HG03280 (cell line): ENCODE data around the gene RAP1B.

Experiments used
- ATAC-seq: cut with Tn5 transposase; IDR thresholded peaks from one replicate; pipeline ENCODE4 v1.9.1; 2021; ENCODE audit warnings: mild to moderate bottlenecking, moderate library complexity; ENCODE audit not compliant: unreplicated experiment

RAP1B gene

DNA sequence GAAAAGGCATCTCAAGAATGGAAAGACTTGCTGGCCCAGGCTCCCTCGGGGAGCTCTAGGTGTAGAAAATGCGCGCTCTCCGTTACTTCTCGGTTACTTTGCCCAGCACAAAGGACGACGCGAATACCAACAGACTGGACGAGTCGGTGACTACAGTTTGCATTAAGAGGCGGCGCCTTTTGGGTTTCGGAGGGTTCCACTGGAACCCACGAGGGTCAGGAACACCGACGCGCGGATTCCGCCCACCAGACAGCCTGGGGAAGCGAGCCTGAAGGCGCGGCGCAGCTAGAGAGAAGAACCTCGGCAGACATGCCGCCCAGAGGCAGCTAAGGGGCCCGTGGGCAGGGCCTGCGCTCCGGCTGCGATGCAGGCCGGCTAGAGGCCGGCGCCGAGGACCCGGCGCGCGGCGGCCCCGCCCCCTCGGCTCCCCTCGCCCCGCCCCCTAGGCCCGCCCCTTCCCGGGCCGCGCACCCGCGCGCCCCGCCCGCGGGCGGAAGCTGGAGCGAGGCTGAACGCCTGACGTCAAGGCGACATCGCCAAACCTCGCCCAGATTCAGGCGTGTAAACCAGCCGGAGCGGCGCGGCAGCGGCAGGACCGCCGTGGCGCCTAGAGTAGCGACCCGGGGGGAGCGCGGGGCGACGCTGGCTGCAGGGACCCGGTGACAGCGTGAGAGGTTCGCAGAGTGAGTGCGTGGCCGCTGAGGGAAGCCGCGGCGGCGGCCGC, at the start of gene RAP1B:
Gene RAP1B (plus strand): TSS at position 530 of the 724 bp plus-strand sequence. CDS start 37,826 bp downstream, outside the sequence.
- peak; percentile 85 for ATAC-seq

DNA sequence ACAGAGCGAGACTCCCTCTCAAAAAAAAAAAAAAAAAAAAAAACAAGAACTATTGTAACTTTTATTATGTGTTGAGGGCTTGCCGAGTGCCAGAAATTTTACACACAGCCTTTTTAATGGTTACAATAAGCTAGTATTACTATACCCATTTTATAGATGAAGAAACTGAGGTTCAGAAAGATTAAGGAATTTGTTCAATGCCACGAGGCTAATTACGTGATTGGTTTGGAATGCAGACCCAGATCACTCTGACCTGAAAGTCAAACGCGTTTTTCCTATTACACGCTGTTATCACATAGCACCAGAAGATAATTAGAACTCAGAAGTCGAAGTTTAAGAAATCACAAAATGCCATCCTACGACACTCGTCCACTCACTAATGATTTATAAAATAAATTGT, 48.9 kb upstream of the RAP1B start:
- ATAC-seq: no peak

DNA sequence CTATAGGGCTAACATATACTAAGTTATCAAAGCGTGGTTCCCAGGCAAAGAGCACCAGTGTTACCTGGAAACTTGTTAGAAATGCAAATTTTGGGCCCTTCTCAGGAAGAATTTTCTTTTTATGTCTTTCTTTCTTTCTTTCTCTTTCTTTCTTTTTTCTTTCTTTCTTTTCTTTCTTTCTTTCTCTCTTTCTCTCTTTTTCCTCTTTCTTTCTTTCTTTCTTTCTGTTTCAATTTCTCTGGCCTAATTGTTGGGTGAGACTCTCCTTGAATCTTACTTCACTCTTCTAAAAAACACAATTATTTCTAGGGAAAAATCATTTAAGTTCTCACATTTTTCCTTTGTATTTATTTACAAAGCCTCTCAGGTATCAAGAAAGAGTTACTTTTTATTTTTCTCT, 46.5 kb upstream of the RAP1B start:
- no peak for ATAC-seq

DNA sequence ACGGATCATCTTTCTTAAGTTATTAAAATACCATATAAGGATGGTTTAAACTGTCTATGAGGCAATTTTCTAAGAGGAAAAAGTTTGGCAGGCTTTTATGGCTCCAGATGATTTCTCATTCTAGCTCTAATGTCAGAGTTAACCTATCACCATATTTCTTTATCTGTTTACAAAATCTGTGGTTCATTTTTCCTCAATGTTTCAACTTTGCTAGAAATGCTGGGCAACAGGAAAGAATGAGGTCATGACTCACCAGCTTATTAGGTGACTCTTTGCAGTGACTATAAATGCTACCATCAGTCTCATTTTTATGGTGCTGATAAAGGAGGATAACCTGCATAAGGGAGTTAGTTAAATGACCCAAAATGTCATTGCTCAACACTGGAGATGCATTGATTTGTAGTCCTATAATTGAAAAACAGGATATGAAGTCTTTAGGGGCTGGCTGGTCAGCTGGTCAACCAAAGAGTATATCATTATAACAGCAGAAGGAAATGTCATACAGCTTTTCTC, 45.3 kb upstream of the RAP1B start:
- no peak for ATAC-seq

DNA sequence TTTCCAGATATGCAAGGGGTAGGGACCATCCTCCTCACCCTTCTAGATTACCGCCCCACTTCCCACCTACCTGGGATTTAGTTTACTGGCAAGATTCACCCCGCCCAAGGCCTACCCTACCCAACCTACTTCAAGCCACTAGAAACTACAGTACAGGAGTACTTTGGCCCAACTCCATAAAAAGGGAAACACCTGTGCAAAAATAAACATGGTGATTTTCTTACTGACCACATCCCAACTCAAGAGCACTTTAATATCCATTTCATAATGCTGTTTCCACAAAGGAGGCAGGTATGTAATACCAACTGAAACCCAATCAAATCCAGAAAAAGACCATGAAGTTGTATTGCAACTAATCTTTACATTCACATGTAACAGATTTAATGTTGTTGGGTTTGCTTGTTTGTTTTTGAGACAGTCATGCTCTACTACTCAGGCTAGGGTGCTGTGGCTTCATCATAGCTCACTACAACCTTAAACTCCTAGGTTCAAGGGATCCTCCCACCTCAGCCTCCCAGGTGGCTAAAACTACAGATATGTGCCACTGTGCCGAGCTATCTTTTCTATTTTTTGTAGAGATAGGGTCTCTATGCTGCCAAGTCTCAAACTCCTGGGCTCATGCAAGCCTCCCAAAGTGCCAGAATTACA, 41.7 kb upstream of the RAP1B start:
- no peak for ATAC-seq

DNA sequence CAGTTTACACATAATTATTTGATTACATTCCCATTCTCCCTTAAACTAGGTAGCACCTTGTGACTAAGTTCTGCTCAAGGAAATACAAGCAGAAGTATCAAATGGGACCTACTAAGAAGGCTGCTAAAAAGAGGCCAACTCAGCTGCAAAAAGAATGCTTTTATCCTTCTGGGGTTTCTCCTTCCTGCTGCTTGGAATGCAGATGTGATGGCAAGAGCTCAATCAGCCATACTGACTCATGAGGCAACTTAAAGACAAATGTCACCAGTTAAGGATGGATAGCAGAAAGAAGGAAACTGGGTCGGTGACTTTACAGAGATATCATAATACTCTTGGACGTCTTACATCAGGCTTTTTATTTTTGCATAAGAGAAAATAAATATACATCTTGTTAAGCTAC, 38.0 kb upstream of the RAP1B start:
- no peak for ATAC-seq

DNA sequence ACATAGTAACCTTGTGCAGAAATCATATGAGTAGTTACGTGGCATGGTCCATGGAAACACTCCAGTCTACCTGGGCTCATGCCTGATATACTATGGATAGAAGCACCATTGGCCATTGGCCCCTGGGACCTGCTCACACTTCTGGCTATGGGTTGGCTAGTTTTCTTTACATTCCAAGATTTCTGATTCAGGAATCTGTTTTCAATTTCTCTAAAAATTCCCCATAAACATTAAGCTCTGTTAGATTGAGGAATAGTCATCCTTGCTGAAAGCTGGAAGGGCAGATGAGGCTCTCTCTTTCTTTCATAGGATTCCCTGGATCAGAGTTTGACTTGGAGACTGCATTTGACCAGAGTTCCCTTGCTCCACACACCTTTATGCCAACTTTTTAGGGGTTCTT, 37.3 kb upstream of the RAP1B start:
- no peak for ATAC-seq

DNA sequence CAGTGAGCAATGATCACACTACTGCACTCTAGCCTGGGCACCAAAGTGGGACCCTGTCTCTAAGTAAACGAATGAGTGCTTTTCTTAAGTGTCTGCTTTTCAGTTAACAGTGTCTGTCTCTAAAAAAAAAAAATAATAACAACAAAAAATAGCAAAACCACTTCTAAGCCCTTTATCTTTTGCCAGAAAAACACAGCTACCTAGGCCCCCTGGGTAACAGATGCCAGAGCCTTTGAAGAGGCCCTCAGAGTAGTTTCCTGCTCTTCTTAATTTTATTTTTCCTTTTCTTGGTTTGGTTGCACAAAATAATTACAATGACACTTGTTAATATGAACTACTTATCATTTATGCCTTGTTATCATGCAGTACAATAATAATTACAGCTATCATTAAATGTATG, 32.8 kb upstream of the RAP1B start:
- ATAC-seq: no peak

DNA sequence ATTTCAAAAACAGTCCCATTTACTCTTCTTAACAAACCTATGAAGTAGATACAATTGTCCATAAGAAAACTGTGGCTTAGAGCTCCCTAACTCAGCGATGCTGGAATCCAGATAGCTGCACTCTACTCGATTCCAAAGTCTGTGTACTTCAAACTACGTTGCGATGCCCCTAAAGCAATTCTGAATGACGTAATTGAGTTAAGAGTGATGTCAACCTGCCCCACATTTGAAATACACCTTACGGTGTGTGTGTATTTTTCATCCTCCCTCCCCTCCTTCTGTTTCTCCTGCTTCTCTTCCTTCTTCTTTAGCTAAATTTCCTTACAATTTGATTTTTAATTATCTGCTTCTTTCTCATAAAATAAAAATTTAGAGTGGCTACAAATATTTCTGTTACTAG, 31.9 kb upstream of the RAP1B start:
- no peak for ATAC-seq

DNA sequence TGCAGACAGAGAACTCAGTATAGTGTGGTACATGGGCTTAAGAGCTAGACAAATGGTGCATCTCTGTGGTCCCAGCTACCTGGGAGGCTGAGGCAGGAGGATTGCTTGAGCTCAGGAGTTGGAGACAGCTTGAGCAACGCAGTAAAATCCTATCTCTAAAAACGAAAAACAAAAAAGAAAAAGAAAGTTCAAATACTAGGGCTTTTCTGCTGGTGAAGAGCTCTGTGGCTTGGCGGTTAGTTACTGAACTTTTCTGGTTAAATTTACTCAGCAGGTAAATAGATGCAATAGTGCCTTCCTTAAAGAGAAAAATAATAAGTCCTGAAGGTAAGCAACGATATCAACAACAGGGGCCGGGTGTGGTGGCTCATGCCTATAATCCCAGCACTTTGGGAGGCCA, 31.4 kb upstream of the RAP1B start:
- no peak for ATAC-seq

DNA sequence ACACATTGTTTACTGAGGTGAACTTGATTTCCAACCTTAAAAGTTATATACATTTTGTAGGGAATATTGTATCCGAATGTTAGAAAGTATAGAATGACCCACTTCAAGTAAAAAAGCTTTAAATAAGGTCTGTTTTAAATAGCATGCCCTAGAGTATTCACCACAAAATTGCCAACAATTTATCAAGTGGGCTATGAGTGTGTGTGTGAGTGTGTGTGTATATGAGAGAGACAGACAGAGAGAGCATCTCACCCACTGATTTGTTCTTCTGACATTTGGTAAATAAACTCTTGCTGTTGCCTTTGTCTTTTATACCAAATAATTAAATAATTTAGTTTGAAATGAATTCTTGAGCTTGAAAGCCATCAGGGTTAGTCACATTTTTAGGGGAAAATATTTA, 29.8 kb upstream of the RAP1B start:
- no peak for ATAC-seq

DNA sequence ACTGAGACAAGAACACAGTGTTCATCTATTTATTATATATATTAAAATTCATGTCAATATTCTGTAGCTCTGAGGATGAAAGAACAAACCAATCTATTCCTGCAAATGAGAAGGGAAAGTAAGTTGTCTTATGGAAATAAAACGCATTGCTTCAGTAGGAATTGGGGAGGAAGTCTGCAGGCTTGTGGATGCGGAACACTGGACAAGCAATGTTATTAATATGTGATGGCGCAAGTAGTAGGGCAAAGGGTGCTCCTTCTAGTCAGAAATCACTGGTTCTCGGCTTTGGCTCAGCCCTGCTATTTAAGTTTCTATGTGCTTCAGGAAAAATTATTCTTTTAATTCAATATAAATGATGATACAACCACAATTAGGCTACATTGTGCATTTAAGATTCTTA, 28.8 kb upstream of the RAP1B start:
- no peak for ATAC-seq

DNA sequence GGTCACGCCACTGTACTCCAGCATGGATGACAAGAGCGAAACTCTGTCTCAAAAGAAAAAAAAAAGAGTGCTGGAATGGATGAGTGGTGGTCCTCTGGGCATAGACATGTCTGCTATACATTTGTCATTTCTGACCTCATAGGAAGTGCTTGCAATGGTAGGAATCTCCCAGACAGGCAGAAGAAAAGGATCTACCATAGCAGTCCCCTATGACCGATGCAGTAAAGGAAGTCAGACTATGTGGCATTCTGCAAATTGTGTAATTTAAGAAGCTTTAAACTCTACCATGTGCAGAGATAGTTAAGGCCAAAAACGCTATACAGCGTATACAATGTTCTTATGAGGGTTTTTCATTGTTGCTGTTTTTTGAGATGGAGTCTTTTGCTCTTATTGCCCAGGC, 24.7 kb upstream of the RAP1B start:
- no peak for ATAC-seq

DNA sequence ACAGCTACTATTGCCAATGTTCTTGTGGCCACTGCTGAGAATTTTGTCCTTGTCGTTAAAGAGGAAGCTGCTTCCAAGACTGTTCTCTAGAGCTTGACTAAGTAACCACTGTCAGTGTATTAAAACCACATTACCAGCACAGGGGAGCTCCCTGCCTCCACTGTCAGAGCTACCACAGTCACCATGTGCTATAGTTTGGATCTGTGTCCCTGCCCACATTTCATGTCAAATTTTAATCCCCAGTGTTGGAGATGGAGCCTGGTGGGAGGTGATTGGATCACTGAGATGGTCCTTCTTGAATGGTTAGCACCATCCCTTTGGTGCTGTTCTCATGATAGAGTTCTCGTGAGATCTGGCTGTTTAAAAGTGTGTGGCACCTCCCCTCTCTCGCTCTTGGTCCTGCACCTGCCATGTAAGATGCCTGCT, 23.2 kb upstream of the RAP1B start:
- peak; percentile 66 for ATAC-seq

DNA sequence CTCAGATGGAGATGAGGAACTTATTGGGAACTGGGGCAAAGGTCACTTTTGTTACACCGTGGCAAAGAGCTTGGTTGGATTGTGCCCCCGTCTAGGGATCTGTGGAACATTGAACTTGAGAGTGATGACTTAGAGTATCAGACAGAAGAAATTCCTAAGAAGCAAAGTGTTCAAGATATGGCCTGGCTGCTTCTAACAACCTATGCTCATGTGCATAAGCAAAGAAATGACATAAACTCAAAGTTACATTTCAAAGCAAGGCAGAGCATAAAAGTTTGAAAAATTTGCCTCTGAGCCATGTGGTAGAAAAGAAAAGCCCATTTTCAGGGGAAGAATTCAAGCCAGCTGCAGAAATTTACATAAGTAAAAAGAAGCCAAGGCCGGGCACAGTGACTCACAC, 21.5 kb upstream of the RAP1B start:
- no peak for ATAC-seq

DNA sequence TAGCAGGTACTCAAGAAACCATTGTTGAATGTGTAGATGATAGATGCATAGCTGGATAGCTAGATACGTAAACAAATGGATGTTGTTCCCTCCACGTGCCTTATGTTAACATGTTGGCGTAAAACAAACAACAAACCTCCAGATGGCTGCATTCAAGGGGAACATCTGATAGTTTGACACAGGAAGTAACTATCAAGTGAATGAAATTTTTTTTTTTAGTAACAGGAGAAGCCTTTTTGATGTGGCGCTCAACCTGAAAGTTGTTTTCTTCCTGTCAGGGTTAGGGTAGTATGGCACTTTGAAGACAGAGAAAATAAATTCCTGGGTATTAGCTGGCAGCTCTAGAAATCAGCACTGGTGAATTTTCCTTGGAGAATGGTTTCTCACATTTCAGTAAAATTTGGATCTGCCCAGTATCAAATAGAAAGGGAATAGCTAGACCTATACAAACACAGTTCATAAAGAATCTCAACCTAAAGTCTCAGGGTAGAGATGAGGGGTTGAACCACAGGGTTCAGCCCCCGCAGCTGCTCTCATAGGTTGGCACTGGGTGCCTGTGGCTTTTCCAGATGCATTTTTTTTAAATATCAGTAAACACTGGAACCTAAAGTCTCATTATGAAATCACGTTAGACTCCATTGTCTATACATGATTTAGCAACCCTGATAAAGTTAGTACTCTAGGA, 18.8 kb upstream of the RAP1B start:
- no peak for ATAC-seq

DNA sequence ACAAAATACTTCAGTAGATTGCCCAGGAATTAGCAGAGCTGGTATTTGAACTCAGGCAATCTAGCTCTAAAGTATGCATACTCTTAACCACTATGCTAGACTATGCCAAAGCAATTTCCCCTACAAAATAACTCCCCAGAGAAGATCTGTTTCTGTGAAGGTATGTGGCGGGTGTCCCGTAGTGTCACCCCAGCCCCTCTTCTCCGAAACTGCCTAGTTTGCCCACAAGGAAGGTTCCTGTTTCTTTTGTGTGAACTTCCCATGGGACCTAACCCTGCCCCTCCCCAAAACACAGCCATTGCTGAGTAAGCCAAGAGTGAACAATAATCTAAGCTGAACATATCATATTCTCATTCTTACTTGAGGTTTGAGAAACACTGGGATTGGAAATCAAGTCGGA, 15.5 kb upstream of the RAP1B start:
- no peak for ATAC-seq

DNA sequence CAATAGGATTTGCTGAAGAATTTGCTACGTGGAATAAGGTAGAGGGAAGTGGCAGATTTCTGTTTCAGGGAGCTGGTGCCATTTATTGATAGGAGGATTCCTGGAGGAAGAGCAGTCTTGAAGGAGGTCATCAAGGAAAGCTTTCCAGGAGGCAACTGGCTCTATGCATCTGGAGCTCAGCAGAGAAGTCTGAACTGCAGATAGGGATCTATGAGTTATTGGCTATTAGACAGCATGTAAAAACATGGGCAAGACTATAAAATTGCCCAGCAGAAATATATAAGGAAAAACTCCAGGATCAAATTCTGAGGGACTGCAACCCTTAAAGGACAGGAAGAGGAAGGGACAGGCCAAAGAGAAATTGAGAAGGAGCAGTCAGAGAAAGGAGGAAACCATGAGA, 8.9 kb upstream of the RAP1B start:
- no peak for ATAC-seq

DNA sequence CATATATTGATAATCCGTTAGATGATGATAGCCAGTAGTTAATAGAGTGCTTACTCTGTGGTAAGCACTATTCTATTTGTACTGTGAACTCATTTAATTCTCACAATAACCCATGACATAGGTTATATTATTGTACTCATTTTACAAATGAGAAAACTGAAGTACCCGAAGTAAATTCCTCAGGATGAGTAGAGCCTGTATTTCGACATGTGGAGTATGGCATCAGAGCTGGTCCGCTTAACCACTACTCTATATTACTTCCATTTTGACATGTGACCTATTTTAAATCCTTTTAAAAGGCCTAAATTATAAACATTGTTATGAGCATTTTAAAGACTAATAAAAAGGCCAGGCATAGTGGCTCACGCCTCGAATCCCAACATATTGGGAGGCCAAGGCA, 8.0 kb upstream of the RAP1B start:
- no peak for ATAC-seq

DNA sequence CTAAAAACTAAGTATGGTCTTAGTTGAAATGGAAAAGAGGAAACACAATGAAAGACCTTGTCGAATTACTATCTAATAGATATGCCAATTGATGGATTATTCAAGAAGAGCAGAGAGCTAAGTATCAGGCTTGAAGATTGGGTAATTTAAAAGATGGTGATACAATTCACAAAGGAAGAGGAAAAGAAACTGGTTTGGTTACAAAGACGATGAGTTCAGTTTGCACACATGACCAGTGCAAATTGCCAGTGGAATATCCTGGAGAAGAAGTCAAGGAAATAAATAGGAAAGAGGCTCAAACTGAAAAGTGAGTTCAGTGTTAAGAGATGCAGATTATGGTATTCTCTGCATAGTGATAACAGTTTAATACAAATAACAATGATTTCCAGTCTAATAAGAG, 2.5 kb upstream of the RAP1B start:
- ATAC-seq: no peak

DNA sequence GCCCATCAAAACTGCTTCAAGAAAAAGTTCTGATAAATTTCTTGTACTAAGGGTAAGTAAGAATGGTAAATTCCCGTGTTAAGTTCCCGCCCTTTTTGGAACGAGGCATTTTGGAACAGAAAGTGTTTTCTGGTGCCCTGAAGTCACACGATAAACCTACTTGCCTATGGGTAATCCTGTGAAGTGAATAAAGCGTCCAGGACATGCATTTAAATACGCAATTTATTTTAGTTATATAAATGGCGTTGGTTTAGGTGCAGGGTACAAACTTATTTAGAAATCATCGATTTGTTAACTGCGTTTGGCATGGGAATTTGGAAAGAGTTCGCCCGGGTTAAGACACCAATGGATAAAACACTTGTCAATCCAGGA, 715 bp upstream of the RAP1B start:
- no peak for ATAC-seq
